Stomach (tissue), 4 donors: ENCODE data around the gene RBX1.

Experiments
- CTCF ChIP-seq, 7 experiments: fragments of 450-650 bp in 4 of 7; fragments of 200-600 bp in 3 of 7; sonication (generic) in 3 of 7; IDR thresholded peaks; one replicate each; pipeline ENCODE4 v1.5.1; 2016 to 2019; ENCODE audit warnings: antibody characterized with exemption in 7 of 7, control low read depth in 2 of 7, mild to moderate bottlenecking in 1 of 7
- EP300 ChIP-seq: sonication (generic); formaldehyde crosslinking; IDR thresholded peaks from one replicate; pipeline ENCODE4 v1.6.1; 2017; ENCODE audit warnings: antibody characterized with exemption
- POLR2A ChIP-seq, 4 donors: fragments of 450-650 bp; IDR thresholded peaks; one replicate each; pipeline ENCODE4 v1.6.1; 2016; ENCODE audit warnings: antibody characterized with exemption in 4 of 4, control low read depth in 2 of 4, mild to moderate bottlenecking in 1 of 4, moderate library complexity in 1 of 4
- POLR2AphosphoS5 ChIP-seq, 3 donors: sonication (generic); formaldehyde crosslinking; IDR thresholded peaks; one replicate each; pipeline ENCODE4 v1.6.1; 2016; ENCODE audit warnings: antibody characterized with exemption in 3 of 3

- TF ChIP-seq POLR2A (IDR thresholded peaks at IDR 0.05) (no peak), POLR2AphosphoS5 (IDR thresholded peaks at IDR 0.05) (no peak), CTCF (IDR thresholded peaks at IDR 0.05) (no peak), EP300 (no peak)
Measured at GRCh38 chr22:41000040-41000565, 48.9 kb downstream of the RBX1 start.
